Esophagus (tissue), 2 donors: ENCODE measurements around the gene PIKFYVE. TPM values are rescaled to one million over a fixed set of nuclear protein-coding genes. Genes with fewer than 3 reads are reported as not detected.

ENCODE experiments used
- H3K27ac ChIP-seq, 2 donors: one replicate each; pipeline ENCODE4 v1.5.1; 2013; ENCODE audit warnings: low read depth in 2 of 2, mild to moderate bottlenecking in 2 of 2, inconsistent platforms in 1 of 2, low read length in 1 of 2, moderate library complexity in 1 of 2
- H3K27me3 ChIP-seq, 2 donors: one replicate each; pipeline ENCODE4 v1.6.1; 2013; ENCODE audit warnings: low read length in 2 of 2, control low read depth in 1 of 2, mild to moderate bottlenecking in 1 of 2; ENCODE audit not compliant: insufficient read depth in 2 of 2, control insufficient read depth in 1 of 2
- H3K36me3 ChIP-seq, 2 donors: one replicate each; pipeline ENCODE4 v1.6.1; 2013; ENCODE audit warnings: low read length in 1 of 2; ENCODE audit not compliant: control insufficient read depth in 2 of 2, insufficient read depth in 2 of 2
- H3K4me1 ChIP-seq, 2 donors: one replicate each; pipeline ENCODE4 v1.6.1; 2013; ENCODE audit warnings: low read length in 1 of 2; ENCODE audit not compliant: control insufficient read depth in 2 of 2, insufficient read depth in 2 of 2
- H3K4me3 ChIP-seq, 2 donors: one replicate each; pipeline ENCODE4 v1.5.1; 2013; ENCODE audit warnings: low read length in 2 of 2, mild to moderate bottlenecking in 2 of 2, low read depth in 1 of 2, moderate library complexity in 1 of 2
- H3K9me3 ChIP-seq, 2 donors: one replicate each; pipeline ENCODE4 v1.6.1; 2013; ENCODE audit warnings: mild to moderate bottlenecking in 2 of 2, low read depth in 1 of 2, low read length in 1 of 2, moderate library complexity in 1 of 2; ENCODE audit not compliant: control insufficient read depth in 2 of 2, insufficient read depth in 1 of 2
- WGBS, 2 donors: extraction: QIAGEN DNeasy Blood & Tissue Kit; methylation state at CpG; one replicate each; pipeline ENCODE4 v1.1.7; 2013; 5-methylcytosine and 5-hydroxymethylcytosine counted together
- polyA plus RNA-seq, 2 donors: library from polyadenylated mRNA; stranded (reverse); fragments of 200-250 nt; gene quantifications; one replicate each; pipeline ENCODE4 v1.2.3, GENCODE V29; 2013
- donor health status: healthy with polysubstance abuse.
- donor health status: Bipolar disorder and iron deficiency.

The PIKFYVE gene
- polyA plus RNA-seq, 2 donors, result 2.9 to 3.6 TPM

GRCh38 chr2:208239770-208240493 lies 26.1 kb upstream of the PIKFYVE start:
- WGBS, 2 donors, result 95% methylated on average over 9 of the region's 9 CpGs
- Histone ChIP-seq H3K27me3 (no peaks in the 10 kb centered on the region), H3K4me1 (no peaks in the 10 kb centered on the region), H3K4me3 (no peak overlapping the region), H3K36me3 (peaks cover 4 to 20% of the 10 kb centered on the region in 2 donors), H3K27ac (no peak overlapping the region), H3K9me3 (no peaks in the 10 kb centered on the region)

- Histone ChIP-seq H3K27me3 (no peaks in the 10 kb centered on the region), H3K27ac (no peak overlapping the region), H3K4me3 (no peak overlapping the region), H3K9me3 (no peaks in the 10 kb centered on the region), H3K36me3 (peaks cover 4 to 15% of the 10 kb centered on the region in 2 donors), H3K4me1 (no peaks in the 10 kb centered on the region)
- WGBS, 2 donors, result 90 to 98% methylated on average over 3 of the region's 3 CpGs
Measured at GRCh38 chr2:208240619-208241209, 25.3 kb upstream of the PIKFYVE start.

- H3K9me3 ChIP-seq, result no peaks in the 10 kb centered on the region
- no peaks in the 10 kb centered on the region for H3K4me1 ChIP-seq
- peaks cover 4 to 22% of the 10 kb centered on the region in 2 donors for H3K36me3 ChIP-seq
- no peak overlapping the region for H3K4me3 ChIP-seq
- H3K27ac ChIP-seq, result no peak overlapping the region
- no peaks in the 10 kb centered on the region for H3K27me3 ChIP-seq
Measured at GRCh38 chr2:208244422-208244821, 21.6 kb upstream of the PIKFYVE start.

GRCh38 chr2:208245746-208246145 lies 20.3 kb upstream of the PIKFYVE start:
- H3K9me3 ChIP-seq, result no peaks in the 10 kb centered on the region
- H3K4me3 ChIP-seq, result no peak overlapping the region
- H3K4me1 ChIP-seq, result no peaks in the 10 kb centered on the region
- WGBS, 2 donors, result 98 to 100% methylated on average over 3 of the region's 3 CpGs
- H3K36me3 ChIP-seq, result peaks cover 4 to 17% of the 10 kb centered on the region in 2 donors
- H3K27ac ChIP-seq, result no peak overlapping the region
- H3K27me3 ChIP-seq, result no peaks in the 10 kb centered on the region

GRCh38 chr2:208248601-208249000 lies 17.5 kb upstream of the PIKFYVE start:
- peaks cover 2 to 13% of the 10 kb centered on the region in 2 donors for H3K36me3 ChIP-seq

GRCh38 chr2:208249296-208249695 lies 16.8 kb upstream of the PIKFYVE start:
- H3K27ac ChIP-seq, result no peak overlapping the region
- H3K36me3 ChIP-seq, result peaks cover 2 to 13% of the 10 kb centered on the region in 2 donors
- H3K27me3 ChIP-seq, result no peaks in the 10 kb centered on the region
- no peaks in the 10 kb centered on the region for H3K9me3 ChIP-seq
- peaks cover 0 to 3% of the 10 kb centered on the region in 2 donors for H3K4me1 ChIP-seq
- WGBS, 2 donors, result 86 to 88% methylated on average over 2 of the region's 2 CpGs
- no peak overlapping the region for H3K4me3 ChIP-seq

More at GRCh38 chr2:208248601-208249000, 17.5 kb upstream of the PIKFYVE start:
- no peaks in the 10 kb centered on the region for H3K27me3 ChIP-seq
- 91 to 94% methylated on average over 3 of the region's 3 CpGs for WGBS, 2 donors
- no peak overlapping the region for H3K4me3 ChIP-seq
- no peaks in the 10 kb centered on the region for H3K9me3 ChIP-seq
- no peak overlapping the region for H3K27ac ChIP-seq
- peaks cover 0 to 3% of the 10 kb centered on the region in 2 donors for H3K4me1 ChIP-seq

GRCh38 chr2:208250388-208250787 lies 15.7 kb upstream of the PIKFYVE start:
- WGBS, 2 donors, result 41 to 63% methylated on average over 2 of the region's 2 CpGs
- Histone ChIP-seq H3K36me3 (peaks cover 2 to 13% of the 10 kb centered on the region in 2 donors), H3K4me3 (no peak overlapping the region), H3K9me3 (no peaks in the 10 kb centered on the region), H3K4me1 (peaks cover 0 to 3% of the 10 kb centered on the region in 2 donors), H3K27me3 (no peaks in the 10 kb centered on the region), H3K27ac (no peak overlapping the region)

- Histone ChIP-seq H3K4me3 (no peak overlapping the region), H3K27ac (no peak overlapping the region), H3K4me1 (peaks cover 0 to 3% of the 10 kb centered on the region in 2 donors), H3K9me3 (no peaks in the 10 kb centered on the region), H3K27me3 (no peaks in the 10 kb centered on the region), H3K36me3 (peaks cover 2 to 13% of the 10 kb centered on the region in 2 donors)
- WGBS, 2 donors, result 92% methylated on average over 4 of the region's 4 CpGs
Measured at GRCh38 chr2:208251098-208251497, 15.0 kb upstream of the PIKFYVE start.

- Histone ChIP-seq H3K27ac (peak overlapping the region; percentile 53 to 81), H3K9me3 (no peaks in the 10 kb centered on the region), H3K27me3 (no peaks in the 10 kb centered on the region), H3K36me3 (peaks cover 2 to 8% of the 10 kb centered on the region in 2 donors), H3K4me1 (peaks cover 0 to 3% of the 10 kb centered on the region in 2 donors), H3K4me3 (no peak overlapping the region)
- WGBS, 2 donors, result 77 to 86% methylated on average over 3 of the region's 3 CpGs
Measured at GRCh38 chr2:208252716-208253492, 13.2 kb upstream of the PIKFYVE start.
